ENCODE data around the gene DNAH14.

DNA sequence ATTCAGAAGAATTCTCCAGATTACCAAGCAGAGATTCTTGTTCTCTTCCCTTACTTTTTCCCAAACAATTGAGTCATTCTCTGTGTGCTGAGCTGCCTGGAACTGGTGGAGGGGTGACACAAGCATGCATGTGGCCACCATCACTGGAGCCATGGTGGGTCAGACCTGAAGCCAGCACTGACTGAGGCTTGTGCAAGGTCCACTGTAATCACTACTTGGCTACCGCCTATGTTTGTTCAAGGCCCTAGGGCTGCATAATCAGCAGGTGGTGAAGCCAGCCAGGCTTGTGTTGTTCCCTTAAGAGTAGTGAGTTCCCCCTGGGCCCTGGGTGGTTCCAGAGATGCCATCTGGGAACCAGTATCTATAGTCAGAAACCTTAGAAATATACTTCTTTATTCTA is 183.8 kb downstream of the DNAH14 start:
- TF ChIP-seq CTCF (optimal IDR thresholded peaks at IDR 0.05 in 1 of 3, IDR thresholded peaks at IDR 0.05 in 1 of 3, conservative IDR thresholded peaks at IDR 0.05 in 1 of 3; ENCODE audit: extremely low read depth in 1 of 3, insufficient read depth in 2 of 3, low read length in 3 of 3) (no peak), EZH2 (IDR thresholded peaks at IDR 0.05; ENCODE audit: low read length) (no peak)
